Measurements from ENCODE around the gene FSIP1. TPM values are rescaled to one million over a fixed set of nuclear protein-coding genes. Genes with fewer than 3 reads are reported as not detected.

Gene FSIP1
- total RNA-seq, 2 donors from 2014 or later, result 4.1 to 5.3 TPM

- intact Hi-C loops (cut with DNase I), result no loop called here
- Histone ChIP-seq H3K4me1 (no peaks in the 10 kb centered on the region), H3K27ac (no peak overlapping the region), H3K4me3 (no peak overlapping the region), H3K27me3 (no peaks in the 10 kb centered on the region), H3K36me3 (no peaks in the 10 kb centered on the region), H3K9me3 (no peaks in the 10 kb centered on the region), H3K9ac (ENCODE audit: low read depth in 2 of 2, low read length in 2 of 2) (no peak overlapping the region)
- no peak for DNase-seq
- TF ChIP-seq, protein P1, sequence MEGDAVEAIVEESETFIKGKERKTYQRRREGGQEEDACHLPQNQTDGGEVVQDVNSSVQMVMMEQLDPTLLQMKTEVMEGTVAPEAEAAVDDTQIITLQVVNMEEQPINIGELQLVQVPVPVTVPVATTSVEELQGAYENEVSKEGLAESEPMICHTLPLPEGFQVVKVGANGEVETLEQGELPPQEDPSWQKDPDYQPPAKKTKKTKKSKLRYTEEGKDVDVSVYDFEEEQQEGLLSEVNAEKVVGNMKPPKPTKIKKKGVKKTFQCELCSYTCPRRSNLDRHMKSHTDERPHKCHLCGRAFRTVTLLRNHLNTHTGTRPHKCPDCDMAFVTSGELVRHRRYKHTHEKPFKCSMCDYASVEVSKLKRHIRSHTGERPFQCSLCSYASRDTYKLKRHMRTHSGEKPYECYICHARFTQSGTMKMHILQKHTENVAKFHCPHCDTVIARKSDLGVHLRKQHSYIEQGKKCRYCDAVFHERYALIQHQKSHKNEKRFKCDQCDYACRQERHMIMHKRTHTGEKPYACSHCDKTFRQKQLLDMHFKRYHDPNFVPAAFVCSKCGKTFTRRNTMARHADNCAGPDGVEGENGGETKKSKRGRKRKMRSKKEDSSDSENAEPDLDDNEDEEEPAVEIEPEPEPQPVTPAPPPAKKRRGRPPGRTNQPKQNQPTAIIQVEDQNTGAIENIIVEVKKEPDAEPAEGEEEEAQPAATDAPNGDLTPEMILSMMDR (IDR thresholded peaks at IDR 0.05), result no peak
Observed at GRCh38 chr15:39807791-39808190, 25.1 kb upstream of the FSIP1 start.

DNA sequence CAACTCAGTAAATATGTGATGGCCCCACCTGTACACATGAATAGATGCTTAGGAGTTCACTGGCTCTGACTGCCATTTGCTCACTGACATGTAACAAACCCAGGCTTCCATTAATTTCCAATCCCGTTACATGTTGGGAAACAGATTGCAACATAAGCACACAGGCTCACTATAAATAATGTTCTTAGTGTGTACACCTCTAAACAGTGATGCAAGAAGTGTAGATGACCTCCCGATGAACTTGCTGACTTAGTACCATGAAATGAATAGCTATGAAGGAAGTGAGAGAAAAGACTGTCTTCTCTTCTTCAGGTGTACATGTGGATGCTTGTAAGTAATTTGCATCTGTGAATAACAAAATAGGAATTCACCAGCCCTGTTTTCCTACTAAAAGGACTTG, 21.4 kb upstream of the FSIP1 start:
- no peaks in the 10 kb centered on the region for H3K4me1 ChIP-seq
- no peaks in the 10 kb centered on the region for H3K27me3 ChIP-seq
- no peak overlapping the region for H3K4me3 ChIP-seq
- TF ChIP-seq, protein P1 (IDR thresholded peaks at IDR 0.05), result no peak
- no peak overlapping the region for H3K9ac ChIP-seq (ENCODE audit: low read depth in 2 of 2, low read length in 2 of 2)
- no peaks in the 10 kb centered on the region for H3K9me3 ChIP-seq
- intact Hi-C loops (cut with DNase I), result loop anchor here (5.0 kb wide), 1 partner anchor 73 kb away; no protein-coding TSS in a partner anchor
- H3K27ac ChIP-seq, result no peak overlapping the region
- H3K36me3 ChIP-seq, result no peaks in the 10 kb centered on the region
- DNase-seq, result no peak

DNA sequence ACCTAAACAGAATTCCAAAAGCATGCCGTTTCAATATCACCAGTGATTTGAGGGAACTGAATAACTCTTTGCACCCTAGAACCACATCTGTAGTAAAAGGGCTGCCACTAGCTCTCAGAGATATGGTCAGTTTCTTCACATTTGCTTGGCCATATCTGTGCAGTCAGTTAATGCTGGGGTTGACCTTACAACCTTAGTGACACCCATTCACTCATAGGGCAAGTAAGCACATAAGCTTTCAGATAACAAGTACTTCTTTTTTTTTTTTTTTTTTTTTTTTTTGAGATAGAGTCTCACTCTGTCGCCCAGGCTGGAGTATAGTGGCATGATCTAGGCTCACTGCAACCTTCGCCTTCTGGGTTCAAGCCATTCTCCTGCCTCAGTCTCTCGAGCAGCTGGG, 20.4 kb upstream of the FSIP1 start:
- H3K27me3 ChIP-seq, result no peaks in the 10 kb centered on the region
- TF ChIP-seq, protein P1 (IDR thresholded peaks at IDR 0.05), result no peak
- no peak for DNase-seq
- no peak overlapping the region for H3K4me3 ChIP-seq
- H3K4me1 ChIP-seq, result no peaks in the 10 kb centered on the region
- no peaks in the 10 kb centered on the region for H3K36me3 ChIP-seq
- H3K9ac ChIP-seq (ENCODE audit: low read depth in 2 of 2, low read length in 2 of 2), result no peak overlapping the region
- intact Hi-C loops (cut with DNase I), result loop anchor here (5.0 kb wide), 1 partner anchor 74 kb away; no protein-coding TSS in a partner anchor
- no peak overlapping the region for H3K27ac ChIP-seq
- H3K9me3 ChIP-seq, result no peaks in the 10 kb centered on the region

DNA sequence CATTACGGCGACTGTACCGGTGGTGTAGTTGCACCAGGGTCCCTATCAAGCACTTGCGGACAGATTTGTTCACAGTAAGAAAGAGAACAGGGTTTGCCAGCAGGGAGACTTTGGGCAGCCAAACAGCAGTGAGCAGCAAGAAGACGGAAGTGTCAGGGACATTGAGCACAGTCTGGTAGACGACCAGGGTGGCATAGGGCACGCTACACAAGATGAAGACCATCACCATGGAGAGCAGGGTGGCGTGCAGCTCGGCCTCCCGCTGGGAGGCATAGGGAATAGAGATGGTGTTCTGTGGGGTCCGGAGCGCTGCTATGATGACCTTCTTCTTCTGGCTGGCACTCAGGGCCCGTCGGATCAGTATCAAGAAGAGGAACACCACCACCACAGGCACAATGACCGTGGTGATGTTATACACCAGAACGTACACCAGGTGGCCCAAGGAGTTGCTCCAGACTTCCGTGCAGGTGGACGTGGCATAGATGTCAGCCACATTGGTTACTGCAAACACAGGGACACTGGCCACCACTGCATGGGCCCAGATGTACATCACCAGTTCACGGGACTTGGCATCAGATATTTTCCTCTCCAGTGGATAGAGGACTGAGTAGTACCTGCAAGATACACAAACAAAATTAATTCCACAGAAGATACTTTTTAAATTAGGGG, 19.1 kb upstream of the FSIP1 start:
- DNase-seq, result peak; percentile 32
- Histone ChIP-seq H3K9me3 (no peaks in the 10 kb centered on the region), H3K27me3 (no peaks in the 10 kb centered on the region), H3K4me3 (no peak overlapping the region), H3K4me1 (no peaks in the 10 kb centered on the region), H3K9ac (ENCODE audit: low read depth in 2 of 2, low read length in 2 of 2) (no peak overlapping the region), H3K36me3 (no peaks in the 10 kb centered on the region), H3K27ac (no peak overlapping the region)
- TF ChIP-seq, protein P1 (IDR thresholded peaks at IDR 0.05), result peak; percentile 22
- intact Hi-C loops (cut with DNase I), result loop anchor here (5.0 kb wide), 1 partner anchor 76 kb away; no protein-coding TSS in a partner anchor

- intact Hi-C loops (cut with DNase I), result loop anchor here (5.0 kb wide), 1 partner anchor 78 kb away; no protein-coding TSS in a partner anchor
- no peaks in the 10 kb centered on the region for H3K27me3 ChIP-seq
- no peaks in the 10 kb centered on the region for H3K9me3 ChIP-seq
- no peak for DNase-seq
- H3K9ac ChIP-seq (ENCODE audit: low read depth in 2 of 2, low read length in 2 of 2), result no peak overlapping the region
- TF ChIP-seq, protein P1 (IDR thresholded peaks at IDR 0.05), result no peak
- no peak overlapping the region for H3K4me3 ChIP-seq
- H3K36me3 ChIP-seq, result no peaks in the 10 kb centered on the region
- no peaks in the 10 kb centered on the region for H3K4me1 ChIP-seq
- no peak overlapping the region for H3K27ac ChIP-seq
Observed at GRCh38 chr15:39799552-39800011, 16.9 kb upstream of the FSIP1 start.

Data from colonic mucosa (tissue), 4 donors.